Activated naive CD4-positive, alpha-beta T cell treated with anti-CD3 and anti-CD28 coated beads, Interleukin-2, amount 50 U/mL, for 72 hours (primary cell): ENCODE data around the gene RIMOC1. TPM values are rescaled to one million over a fixed set of nuclear protein-coding genes. Genes with fewer than 3 reads are reported as not detected.
A peak's percentile ranks its signal among the peaks of the same experiment; 100 is the strongest.

ENCODE experiments used
- ATAC-seq, 2 donors: fragments of 150-1000 bp; cut with Tn5 transposase; 2 replicates each; pipeline ENCODE4 v1.10.0; 2021; ENCODE audit warnings: mild to moderate bottlenecking in 2 of 2, moderate library complexity in 2 of 2
- DNase-seq, 2 donors: peaks; one replicate each; pipeline ENCODE4 v3.0.0; 2021 to 2022; ENCODE audit warnings: low spot score in 2 of 2
- H3K27ac Mint-ChIP-seq, 2 donors: one replicate each; pipeline ENCODE4 v1.8.0; 2022; ENCODE audit warnings: mild to moderate bottlenecking in 2 of 2, mixed read lengths in 2 of 2
- H3K36me3 Mint-ChIP-seq, 2 donors: one replicate each; pipeline ENCODE4 v1.8.0; 2022; ENCODE audit warnings: mixed read lengths in 2 of 2
- H3K9me3 Mint-ChIP-seq, 2 donors: one replicate each; pipeline ENCODE4 v1.8.0; 2022; ENCODE audit warnings: mixed read lengths in 2 of 2
- total RNA-seq, 2 donors: library from RNA; stranded (reverse); gene quantifications; one replicate each; pipeline ENCODE4 v1.2.3, GENCODE V29; 2022

The RIMOC1 gene
- 10 to 100 TPM; 23.6 to 37.6 TPM for total RNA-seq

- DNase-seq = peak; percentile 97 to 99
- H3K9me3 Mint-ChIP-seq = no peaks in the 10 kb centered on the region
- peak within 1 kb of the TSS; percentile 94 to 99 for H3K27ac Mint-ChIP-seq
- peaks cover 14 to 22% of the 10 kb centered on the region in 2 donors for H3K36me3 Mint-ChIP-seq
- ATAC-seq = peak; percentile 96 to 97
Measured at GRCh38 chr5:41903892-41904799, at the start of gene RIMOC1. Gene RIMOC1 (plus strand): TSS chr5:41904344. CDS start chr5:41904368, 24 bp downstream.

GRCh38 chr5:41856644-41857491 lies 47.3 kb upstream of the RIMOC1 start:
- DNase-seq = peak in 1 of 2 donors; percentile 63
- Mint-ChIP-seq H3K36me3 (peaks cover 5 to 18% of the 10 kb centered on the region in 2 donors), H3K27ac (no peak overlapping the region), H3K9me3 (no peaks in the 10 kb centered on the region)
- ATAC-seq = peak; percentile 81 to 82

- H3K27ac Mint-ChIP-seq = no peak overlapping the region
- no peaks in the 10 kb centered on the region for H3K9me3 Mint-ChIP-seq
- H3K36me3 Mint-ChIP-seq = peaks cover 4 to 14% of the 10 kb centered on the region in 2 donors
- ATAC-seq (no peak), DNase-seq (no peak)
Measured at GRCh38 chr5:41857989-41858388, 46.2 kb upstream of the RIMOC1 start.

GRCh38 chr5:41858890-41859289 lies 45.3 kb upstream of the RIMOC1 start:
- DNase-seq (no peak), ATAC-seq (peak; percentile 23 to 40)
- H3K36me3 Mint-ChIP-seq = peaks cover 4 to 14% of the 10 kb centered on the region in 2 donors
- no peaks in the 10 kb centered on the region for H3K9me3 Mint-ChIP-seq
- H3K27ac Mint-ChIP-seq = peak overlapping the region; percentile 76 to 84

- Mint-ChIP-seq H3K36me3 (peaks cover 16 to 18% of the 10 kb centered on the region in 2 donors), H3K27ac (peak overlapping the region; percentile 11 to 77), H3K9me3 (no peaks in the 10 kb centered on the region)
- ATAC-seq (peak; percentile 64 to 76), DNase-seq (no peak)
Measured at GRCh38 chr5:41863871-41864486, 40.2 kb upstream of the RIMOC1 start.

GRCh38 chr5:41869151-41869723 lies 34.9 kb upstream of the RIMOC1 start:
- H3K27ac Mint-ChIP-seq = peak overlapping the region; percentile 92 to 93
- no peak for DNase-seq
- ATAC-seq = no peak
- H3K36me3 Mint-ChIP-seq = peaks cover 6 to 25% of the 10 kb centered on the region in 2 donors
- H3K9me3 Mint-ChIP-seq = no peaks in the 10 kb centered on the region

- ATAC-seq = peak; percentile 91 to 95
- DNase-seq = peak; percentile 89 to 93
- no peaks in the 10 kb centered on the region for H3K9me3 Mint-ChIP-seq
- peak within 1 kb of the TSS; percentile 92 to 93 for H3K27ac Mint-ChIP-seq
- H3K36me3 Mint-ChIP-seq = peaks cover 6 to 25% of the 10 kb centered on the region in 2 donors
Measured at GRCh38 chr5:41869724-41870626, 34.2 kb upstream of the RIMOC1 start, which contains the start of gene OXCT1. Gene OXCT1 (minus strand): TSS chr5:41870425. CDS start chr5:41870358, 67 bp downstream.

GRCh38 chr5:41870627-41871048 lies 33.5 kb upstream of the RIMOC1 start:
- DNase-seq (no peak), ATAC-seq (no peak)
- H3K9me3 Mint-ChIP-seq = no peaks in the 10 kb centered on the region
- peaks cover 6 to 25% of the 10 kb centered on the region in 2 donors for H3K36me3 Mint-ChIP-seq
- peak overlapping the region; percentile 73 to 93 for H3K27ac Mint-ChIP-seq

- DNase-seq (no peak), ATAC-seq (no peak)
- Mint-ChIP-seq H3K9me3 (no peaks in the 10 kb centered on the region), H3K36me3 (peaks cover 6 to 25% of the 10 kb centered on the region in 2 donors), H3K27ac (no peak overlapping the region)
Measured at GRCh38 chr5:41871852-41872251, 32.3 kb upstream of the RIMOC1 start.

GRCh38 chr5:41874512-41875060 lies 29.6 kb upstream of the RIMOC1 start:
- H3K9me3 Mint-ChIP-seq = no peaks in the 10 kb centered on the region
- ATAC-seq (no peak), DNase-seq (no peak)
- H3K36me3 Mint-ChIP-seq = peaks cover 0 to 6% of the 10 kb centered on the region in 2 donors
- peak overlapping the region in 1 of 2 donors; percentile 31 for H3K27ac Mint-ChIP-seq

- H3K27ac Mint-ChIP-seq = peak overlapping the region in 1 of 2 donors; percentile 31
- ATAC-seq (no peak), DNase-seq (no peak)
- no peaks in the 10 kb centered on the region for H3K9me3 Mint-ChIP-seq
- peaks cover 0 to under 1% of the 10 kb centered on the region in 2 donors for H3K36me3 Mint-ChIP-seq
Measured at GRCh38 chr5:41875121-41875520, 29.0 kb upstream of the RIMOC1 start.

GRCh38 chr5:41876678-41877077 lies 27.5 kb upstream of the RIMOC1 start:
- ATAC-seq (no peak), DNase-seq (no peak)
- Mint-ChIP-seq H3K9me3 (no peaks in the 10 kb centered on the region), H3K27ac (no peak overlapping the region), H3K36me3 (no peaks in the 10 kb centered on the region)

GRCh38 chr5:41877408-41877807 lies 26.7 kb upstream of the RIMOC1 start:
- no peak for DNase-seq
- Mint-ChIP-seq H3K27ac (no peak overlapping the region), H3K36me3 (no peaks in the 10 kb centered on the region), H3K9me3 (no peaks in the 10 kb centered on the region)
- ATAC-seq = no peak

GRCh38 chr5:41878173-41878572 lies 26.0 kb upstream of the RIMOC1 start:
- no peak for DNase-seq
- ATAC-seq = no peak
- no peaks in the 10 kb centered on the region for H3K36me3 Mint-ChIP-seq
- H3K27ac Mint-ChIP-seq = no peak overlapping the region
- no peaks in the 10 kb centered on the region for H3K9me3 Mint-ChIP-seq
